Endothelial cell (in vitro differentiated cells): ENCODE results near the gene ZDHHC5. TPM values are rescaled to one million over a fixed set of nuclear protein-coding genes. Genes with fewer than 3 reads are reported as not detected.

Source experiments
- DNase-seq: peaks from one replicate; pipeline ENCODE4 v3.0.0; 2021; ENCODE audit warnings: low spot score
- H3K27ac Mint-ChIP-seq: one replicate; pipeline ENCODE4 v1.8.0; 2021; ENCODE audit warnings: mixed read lengths, inconsistent platforms; ENCODE audit not compliant: unreplicated experiment
- H3K27me3 Mint-ChIP-seq: one replicate; pipeline ENCODE4 v1.8.0; 2021; ENCODE audit warnings: mild to moderate bottlenecking, moderate library complexity, mixed read lengths, inconsistent platforms; ENCODE audit not compliant: unreplicated experiment
- H3K36me3 Mint-ChIP-seq: one replicate; pipeline ENCODE4 v1.8.0; 2021; ENCODE audit warnings: mild to moderate bottlenecking, low read depth, mixed read lengths, inconsistent platforms; ENCODE audit not compliant: unreplicated experiment
- H3K4me1 Mint-ChIP-seq: one replicate; pipeline ENCODE4 v1.8.0; 2021; ENCODE audit warnings: mild to moderate bottlenecking, mixed read lengths, inconsistent platforms; ENCODE audit not compliant: unreplicated experiment
- H3K4me3 Mint-ChIP-seq: one replicate; pipeline ENCODE4 v1.8.0; 2021; ENCODE audit warnings: mild to moderate bottlenecking, mixed read lengths, inconsistent platforms; ENCODE audit not compliant: unreplicated experiment
- H3K9me3 Mint-ChIP-seq: one replicate; pipeline ENCODE4 v1.8.0; 2021; ENCODE audit warnings: mixed read lengths, inconsistent platforms; ENCODE audit not compliant: unreplicated experiment
- total RNA-seq: library from RNA; stranded (reverse); fragmentation: NEBNext Ultra II Directional; extraction: Animal tissue kit (Norgen Biotek cat#: 25700); gene quantifications from one replicate; pipeline ENCODE4 v1.2.1, GENCODE V29; 2021; ENCODE audit not compliant: unreplicated experiment
- TF ChIP-seq, protein P1 (sequence below): fragments of 200-600 bp; sonication (generic); IDR thresholded peaks from one replicate; pipeline ENCODE4 v1.5.0; 2021; ENCODE audit warnings: antibody characterized with exemption; ENCODE audit not compliant: unreplicated experiment

ZDHHC5 gene
- total RNA-seq, 1 donor from 2014 or later: 78.3 TPM

DNA sequence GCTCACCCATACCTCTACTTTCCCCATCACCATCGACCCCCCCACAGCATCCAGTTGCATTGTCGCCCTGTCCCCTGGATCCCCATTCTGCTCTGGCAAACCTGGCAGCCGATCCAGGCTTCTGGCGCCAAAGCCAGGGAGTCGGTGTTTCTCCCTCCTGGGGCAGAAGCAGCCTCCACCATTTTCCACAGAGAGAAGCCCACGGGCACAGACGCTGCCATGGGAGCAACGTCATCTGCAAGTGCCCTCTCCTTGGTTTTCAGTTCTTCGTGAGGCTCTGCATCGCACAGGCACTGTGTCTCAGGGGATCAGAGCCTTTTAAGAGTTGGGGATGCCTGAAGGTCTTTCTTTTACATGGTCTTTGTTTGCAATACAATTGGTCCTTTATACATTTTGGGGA is 20.5 kb upstream of the ZDHHC5 start:
- no peaks in the 10 kb centered on the region for H3K9me3 Mint-ChIP-seq
- DNase-seq: no peak
- TF ChIP-seq, protein P1, sequence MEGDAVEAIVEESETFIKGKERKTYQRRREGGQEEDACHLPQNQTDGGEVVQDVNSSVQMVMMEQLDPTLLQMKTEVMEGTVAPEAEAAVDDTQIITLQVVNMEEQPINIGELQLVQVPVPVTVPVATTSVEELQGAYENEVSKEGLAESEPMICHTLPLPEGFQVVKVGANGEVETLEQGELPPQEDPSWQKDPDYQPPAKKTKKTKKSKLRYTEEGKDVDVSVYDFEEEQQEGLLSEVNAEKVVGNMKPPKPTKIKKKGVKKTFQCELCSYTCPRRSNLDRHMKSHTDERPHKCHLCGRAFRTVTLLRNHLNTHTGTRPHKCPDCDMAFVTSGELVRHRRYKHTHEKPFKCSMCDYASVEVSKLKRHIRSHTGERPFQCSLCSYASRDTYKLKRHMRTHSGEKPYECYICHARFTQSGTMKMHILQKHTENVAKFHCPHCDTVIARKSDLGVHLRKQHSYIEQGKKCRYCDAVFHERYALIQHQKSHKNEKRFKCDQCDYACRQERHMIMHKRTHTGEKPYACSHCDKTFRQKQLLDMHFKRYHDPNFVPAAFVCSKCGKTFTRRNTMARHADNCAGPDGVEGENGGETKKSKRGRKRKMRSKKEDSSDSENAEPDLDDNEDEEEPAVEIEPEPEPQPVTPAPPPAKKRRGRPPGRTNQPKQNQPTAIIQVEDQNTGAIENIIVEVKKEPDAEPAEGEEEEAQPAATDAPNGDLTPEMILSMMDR: no peak
- no peak overlapping the region for H3K4me3 Mint-ChIP-seq
- peaks cover 3% of the 10 kb centered on the region for H3K36me3 Mint-ChIP-seq
- H3K27ac Mint-ChIP-seq: no peak overlapping the region
- peaks cover 33% of the 10 kb centered on the region for H3K27me3 Mint-ChIP-seq
- H3K4me1 Mint-ChIP-seq: peaks cover 77% of the 10 kb centered on the region

GRCh38 chr11:57647960-57648800 is 19.7 kb upstream of the ZDHHC5 start:
- TF ChIP-seq, protein P1: no peak
- H3K27ac Mint-ChIP-seq: peak overlapping the region; percentile 42
- H3K9me3 Mint-ChIP-seq: no peaks in the 10 kb centered on the region
- no peak for DNase-seq
- H3K4me3 Mint-ChIP-seq: peak overlapping the region; percentile 77
- peaks cover 75% of the 10 kb centered on the region for H3K4me1 Mint-ChIP-seq
- H3K27me3 Mint-ChIP-seq: peaks cover 33% of the 10 kb centered on the region
- peaks cover 3% of the 10 kb centered on the region for H3K36me3 Mint-ChIP-seq

DNA sequence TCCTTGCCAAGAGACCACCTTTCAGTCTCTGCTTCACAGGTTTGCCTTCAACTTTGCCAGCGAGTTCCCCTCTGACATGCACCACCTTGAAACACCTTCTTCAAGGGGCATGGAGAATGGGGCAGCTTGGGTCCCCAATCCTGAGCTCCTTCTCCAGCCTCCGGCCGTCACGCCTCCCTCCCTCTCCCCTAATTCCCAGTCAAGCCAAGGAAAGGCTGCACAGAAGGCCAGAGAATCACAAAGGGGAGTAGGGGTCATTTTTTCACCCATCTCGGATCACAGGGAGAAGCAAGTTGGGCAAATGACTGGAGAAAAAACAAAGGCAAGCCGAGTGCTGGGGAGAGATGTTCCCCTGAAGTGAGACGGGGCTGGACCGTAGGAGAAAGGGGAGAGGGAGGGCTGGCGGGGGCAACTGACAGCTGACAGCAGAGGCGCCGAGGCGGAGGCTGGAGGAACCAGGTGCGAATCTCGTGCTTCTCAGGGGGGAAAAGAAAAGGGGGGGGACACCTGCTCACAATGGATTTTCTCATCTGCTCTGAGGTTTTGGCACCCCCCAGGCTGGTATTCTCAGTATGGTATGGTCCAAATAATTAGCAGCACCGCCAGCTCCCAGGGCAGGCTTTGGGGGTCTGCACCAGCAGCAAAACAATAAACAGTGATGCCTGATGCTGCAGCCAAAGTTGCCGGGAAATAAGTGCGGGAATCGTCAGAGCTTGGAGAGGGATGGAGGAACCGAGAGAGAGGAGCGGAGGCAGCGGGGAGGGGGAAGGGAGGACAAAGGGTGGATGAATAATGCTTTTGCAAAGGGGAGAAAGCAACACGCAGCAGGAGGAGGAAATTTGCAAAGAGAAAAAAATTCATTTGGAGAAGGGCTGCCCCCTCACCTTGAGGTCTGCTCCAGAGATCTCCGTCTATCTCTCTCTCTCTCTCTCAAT is 18.8 kb upstream of the ZDHHC5 start:
- peaks cover 32% of the 10 kb centered on the region for H3K27me3 Mint-ChIP-seq
- TF ChIP-seq, protein P1: no peak
- DNase-seq: no peak
- peaks cover 72% of the 10 kb centered on the region for H3K4me1 Mint-ChIP-seq
- peak overlapping the region; percentile 83 for H3K27ac Mint-ChIP-seq
- H3K36me3 Mint-ChIP-seq: peaks cover 3% of the 10 kb centered on the region
- H3K9me3 Mint-ChIP-seq: no peaks in the 10 kb centered on the region
- peak overlapping the region; percentile 77 for H3K4me3 Mint-ChIP-seq

- H3K27ac Mint-ChIP-seq: peak within 1 kb of the TSS; percentile 83
- DNase-seq: no peak
- H3K4me3 Mint-ChIP-seq: peak within 1 kb of the TSS; percentile 77
- TF ChIP-seq, protein P1: no peak
- H3K36me3 Mint-ChIP-seq: peaks cover 3% of the 10 kb centered on the region
- no peaks in the 10 kb centered on the region for H3K9me3 Mint-ChIP-seq
- H3K4me1 Mint-ChIP-seq: peaks cover 64% of the 10 kb centered on the region
- H3K27me3 Mint-ChIP-seq: peaks cover 31% of the 10 kb centered on the region
Measured at GRCh38 chr11:57649826-57650738, 17.8 kb upstream of the ZDHHC5 start, which contains the start of gene YPEL4. TSS of gene YPEL4 (minus strand) at chr11:57649912. CDS start at chr11:57647107, 2,805 bp downstream.
